ENCODE measurements around the gene NUFIP1.
"Not testable (repeated sequence)": the region's sequence is repeated elsewhere in the genome, so short reads cannot be mapped to it uniquely, and the experiment has no call there.

NUFIP1 gene

GRCh38 chr13:44919104-44919804 is 70.0 kb downstream of the NUFIP1 start:
- no peak for DNase-seq

GRCh38 chr13:44918326-44919103 is 70.8 kb downstream of the NUFIP1 start:
- DNase-seq: peak; percentile 78

GRCh38 chr13:44917589-44918325 is 71.5 kb downstream of the NUFIP1 start:
- DNase-seq: peak; percentile 88

- DNase-seq: no peak
These were observed 76.8 kb downstream of the NUFIP1 start for GRCh38 chr13:44912278-44913016.

- DNase-seq: no peak
These were observed 80.6 kb downstream of the NUFIP1 start for GRCh38 chr13:44908712-44909111.

- no peak for DNase-seq
These were observed 81.0 kb downstream of the NUFIP1 start for GRCh38 chr13:44908266-44908665.

- no peak for DNase-seq
These were observed 82.6 kb downstream of the NUFIP1 start for GRCh38 chr13:44906713-44907112.

- DNase-seq: no peak
These were observed 83.0 kb downstream of the NUFIP1 start for GRCh38 chr13:44906230-44906629.

GRCh38 chr13:44905556-44905955 is 83.7 kb downstream of the NUFIP1 start:
- no peak for DNase-seq

GRCh38 chr13:44904967-44905366 is 84.3 kb downstream of the NUFIP1 start:
- no peak for DNase-seq

GRCh38 chr13:44903574-44903985 is 85.7 kb downstream of the NUFIP1 start:
- no peak for DNase-seq

- DNase-seq: no peak
These were observed 86.5 kb downstream of the NUFIP1 start for GRCh38 chr13:44902738-44903137.

- peak; percentile 52 for DNase-seq
These were observed 89.3 kb downstream of the NUFIP1 start for GRCh38 chr13:44899967-44900366.

GRCh38 chr13:44898308-44898707 is 91.0 kb downstream of the NUFIP1 start:
- not testable (repeated sequence) for DNase-seq

GRCh38 chr13:44895953-44896335 is 93.3 kb downstream of the NUFIP1 start:
- no peak for DNase-seq

- DNase-seq: no peak
These were observed 93.9 kb downstream of the NUFIP1 start for GRCh38 chr13:44895264-44895952.

- no peak for DNase-seq
These were observed 95.1 kb downstream of the NUFIP1 start for GRCh38 chr13:44894001-44894770.
